Amniotic stem cell (primary cell): Measurements from ENCODE around the gene DIAPH3.
A peak's percentile ranks its signal among the peaks of the same experiment; 100 is the strongest.

ENCODE experiments used
- DNase-seq: peaks from one replicate; lab custom pipeline; 2025; lab: John Stamatoyannopoulos, UW

The DIAPH3 gene

DNA sequence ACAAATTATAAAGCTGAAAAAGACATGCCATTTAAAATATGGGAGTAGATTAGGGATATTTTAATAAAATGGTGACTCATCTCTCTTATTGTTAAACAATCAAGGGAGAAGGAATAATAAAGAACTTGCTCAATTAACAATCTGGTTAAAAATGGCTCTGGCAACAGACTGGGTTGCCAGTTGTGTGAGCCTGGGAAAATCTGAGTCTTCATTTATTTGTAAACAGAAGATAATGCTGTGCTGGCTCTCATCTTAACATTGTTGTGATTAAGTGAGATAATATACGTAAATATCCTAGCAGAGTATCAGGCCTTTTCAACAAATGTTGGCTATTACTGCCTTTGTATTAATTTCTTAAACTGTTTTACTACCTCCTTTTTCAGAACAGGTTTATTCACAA is 453.3 kb downstream of the DIAPH3 start:
- DNase-seq: no peak

GRCh38 chr13:59706101-59706976 is 457.4 kb downstream of the DIAPH3 start:
- no peak for DNase-seq

DNA sequence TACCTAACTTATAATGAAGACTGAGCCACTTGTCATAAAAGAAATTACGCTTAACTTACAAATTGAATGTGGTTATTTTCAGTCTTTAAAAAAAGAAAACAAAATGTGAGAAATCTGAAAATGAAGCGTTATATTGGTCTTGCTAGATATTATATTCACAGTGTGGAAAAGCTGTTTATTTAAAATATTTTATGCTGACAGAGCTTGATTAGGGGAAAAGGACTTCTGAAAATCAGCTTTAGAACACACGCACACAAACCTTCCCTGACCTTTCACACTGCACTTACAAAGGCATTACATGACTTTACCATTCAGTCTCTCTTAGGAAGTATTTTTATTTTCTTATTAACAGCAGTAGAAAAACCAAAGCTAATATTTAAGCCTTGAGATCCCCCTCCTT is 461.5 kb downstream of the DIAPH3 start:
- no peak for DNase-seq

DNA sequence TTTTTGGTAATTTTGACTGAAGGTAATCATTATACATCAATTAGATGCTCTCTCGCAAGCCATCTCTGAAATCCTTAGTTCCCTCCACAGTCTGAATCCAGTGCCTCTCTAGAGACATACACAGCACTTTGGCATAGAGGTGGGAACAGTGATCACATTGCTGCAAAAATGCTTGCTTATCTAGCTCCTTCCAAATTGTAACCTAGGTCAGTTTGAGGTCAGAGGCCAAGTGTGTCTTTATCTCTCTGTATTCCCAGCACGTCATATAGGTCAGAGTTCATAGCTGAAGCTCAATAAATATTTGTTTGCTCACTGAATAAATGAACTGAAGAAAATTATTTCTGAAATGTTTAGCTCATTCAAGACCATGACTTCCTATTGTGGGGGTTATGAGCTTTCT is 462.5 kb downstream of the DIAPH3 start:
- DNase-seq: no peak

GRCh38 chr13:59700281-59700680 is 463.4 kb downstream of the DIAPH3 start:
- no peak for DNase-seq

DNA sequence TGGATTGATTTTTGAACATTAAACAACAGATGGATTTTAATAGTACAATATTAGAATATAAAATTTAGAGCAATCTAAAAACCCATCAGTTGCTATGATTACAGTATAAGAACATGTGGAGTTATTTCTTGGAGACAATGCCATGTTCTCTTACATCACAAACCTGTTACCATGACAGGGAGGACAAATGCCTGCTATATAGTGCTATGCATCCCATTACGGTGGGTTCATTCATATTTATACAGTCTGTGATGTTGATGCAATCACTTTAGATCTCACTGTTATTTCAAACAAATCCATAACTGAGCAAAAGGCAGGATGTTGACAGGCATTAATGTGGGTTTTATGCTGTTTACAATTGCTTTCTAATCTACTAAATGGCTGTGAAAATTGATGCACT is 467.5 kb downstream of the DIAPH3 start:
- no peak for DNase-seq

- DNase-seq: no peak
These were observed 472.1 kb downstream of the DIAPH3 start for GRCh38 chr13:59691501-59692066.

DNA sequence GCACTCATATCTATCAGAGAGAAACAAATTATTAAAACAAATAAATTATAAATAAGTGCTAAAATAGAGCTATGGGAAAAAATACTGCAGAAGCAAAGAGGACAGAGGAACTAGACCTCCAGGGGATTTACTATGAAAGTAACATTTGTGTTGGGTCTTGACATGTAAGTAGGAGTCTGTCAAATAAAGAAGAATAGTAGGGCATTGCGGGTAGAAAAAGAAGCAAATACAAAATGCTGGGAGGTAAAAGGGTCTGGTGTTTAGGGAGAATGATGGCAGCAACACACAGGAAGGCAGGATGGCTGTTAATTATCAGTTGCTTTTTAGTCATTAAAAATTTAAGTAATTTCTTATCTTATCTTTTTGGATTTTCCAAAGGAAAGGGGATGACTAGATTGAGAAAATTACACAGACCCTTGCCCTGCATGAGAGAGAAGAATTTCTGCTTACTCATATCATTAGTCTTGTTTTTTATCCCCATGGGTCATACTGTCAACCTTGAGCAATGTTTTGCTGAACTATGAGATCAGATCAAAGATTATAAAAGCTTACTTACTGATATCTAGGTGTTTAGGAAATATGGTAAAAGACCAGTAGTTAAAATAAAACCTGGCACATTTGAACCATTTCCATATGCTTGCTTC is 472.7 kb downstream of the DIAPH3 start:
- no peak for DNase-seq

- no peak for DNase-seq
These were observed 474.7 kb downstream of the DIAPH3 start for GRCh38 chr13:59689057-59689456.

GRCh38 chr13:59686798-59687394 is 476.8 kb downstream of the DIAPH3 start:
- no peak for DNase-seq

- DNase-seq: no peak
These were observed 479.6 kb downstream of the DIAPH3 start for GRCh38 chr13:59684105-59684504.

- DNase-seq: no peak
These were observed 482.0 kb downstream of the DIAPH3 start for GRCh38 chr13:59681636-59682311.

DNA sequence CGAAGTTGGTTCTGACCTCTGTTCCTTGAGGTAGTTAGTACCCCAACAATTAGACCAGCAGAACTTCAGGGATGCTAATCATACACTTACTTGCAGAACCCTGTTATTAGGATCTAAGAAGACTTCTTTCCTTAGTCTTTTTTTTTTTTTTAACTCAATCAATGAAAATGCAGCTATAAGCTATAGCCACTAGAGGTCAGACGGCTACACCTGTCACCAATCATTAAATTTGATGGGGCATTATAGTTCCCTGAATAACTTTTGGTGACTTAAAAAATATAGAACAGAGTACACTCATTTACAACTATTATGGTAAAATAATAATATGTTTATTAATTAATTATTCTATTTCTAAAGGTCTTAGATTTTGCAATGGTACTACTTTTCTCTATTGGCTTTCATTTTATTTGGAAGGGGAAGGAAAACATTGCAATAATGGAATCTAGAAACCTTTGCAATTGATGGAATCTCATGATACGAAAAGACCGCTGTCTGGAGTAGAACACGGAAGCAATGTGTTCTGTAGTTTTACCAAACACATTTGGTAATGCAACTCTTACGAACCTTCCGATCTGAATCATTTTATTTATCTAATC is 483.2 kb downstream of the DIAPH3 start:
- no peak for DNase-seq

DNA sequence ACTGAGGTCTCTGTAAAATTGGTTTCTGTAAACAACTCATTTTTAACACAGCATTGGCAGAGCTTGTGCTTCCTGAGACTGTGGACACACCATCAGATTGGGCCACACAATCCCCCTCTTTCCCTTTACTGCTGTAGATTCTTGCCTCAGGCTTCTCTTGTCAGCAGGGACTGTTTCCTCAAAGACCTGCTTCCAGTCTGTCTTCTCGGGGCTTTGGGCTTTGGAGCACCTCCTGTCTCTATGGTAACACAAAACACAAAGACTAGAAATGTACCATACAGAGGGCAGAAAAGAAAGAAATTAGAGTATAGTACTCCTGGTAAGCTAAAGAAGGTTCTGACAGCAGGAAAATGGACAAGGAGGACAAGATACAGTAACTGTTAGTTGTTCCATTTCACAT is 484.5 kb downstream of the DIAPH3 start:
- no peak for DNase-seq

DNA sequence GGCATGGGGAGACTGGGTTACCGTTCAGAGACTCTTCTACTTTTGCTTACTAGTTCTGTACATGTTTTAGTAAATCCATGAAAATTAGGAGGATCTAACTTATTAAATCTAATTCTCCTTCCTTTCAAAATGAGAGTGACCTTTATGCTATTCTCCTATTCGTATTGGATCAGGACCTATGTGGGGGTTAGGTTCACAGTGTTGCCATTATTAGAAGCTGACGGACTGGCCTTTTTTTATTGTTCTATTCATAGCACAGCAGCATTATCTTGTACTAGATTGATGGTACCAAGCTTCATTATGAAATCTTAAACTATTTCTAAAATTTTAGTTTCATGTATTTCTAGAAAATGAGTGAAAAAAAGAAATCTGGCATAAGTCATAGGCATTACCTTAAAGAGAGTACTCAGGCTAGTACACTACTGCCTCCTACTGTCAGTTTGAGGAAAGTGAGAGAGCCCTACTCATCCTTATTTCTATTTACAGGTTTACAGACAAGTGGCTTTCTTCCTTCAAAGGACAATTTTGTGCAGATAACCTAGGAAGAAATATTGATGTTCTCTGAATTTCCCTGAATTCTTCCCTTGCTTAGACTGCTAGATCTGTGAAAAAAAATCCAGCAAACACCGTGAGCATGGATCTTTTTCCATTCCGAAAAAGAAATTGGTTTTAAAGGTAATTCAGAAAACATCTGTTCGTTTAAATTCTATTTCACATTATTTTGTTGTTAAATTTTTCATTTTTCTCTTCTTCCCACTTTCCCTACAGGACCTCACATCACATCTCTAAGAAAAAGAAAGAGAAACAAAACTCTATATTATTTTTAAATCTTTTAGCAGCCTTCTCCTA is 485.5 kb downstream of the DIAPH3 start:
- DNase-seq: peak; percentile 28

GRCh38 chr13:59677430-59677829 is 486.3 kb downstream of the DIAPH3 start:
- no peak for DNase-seq

DNA sequence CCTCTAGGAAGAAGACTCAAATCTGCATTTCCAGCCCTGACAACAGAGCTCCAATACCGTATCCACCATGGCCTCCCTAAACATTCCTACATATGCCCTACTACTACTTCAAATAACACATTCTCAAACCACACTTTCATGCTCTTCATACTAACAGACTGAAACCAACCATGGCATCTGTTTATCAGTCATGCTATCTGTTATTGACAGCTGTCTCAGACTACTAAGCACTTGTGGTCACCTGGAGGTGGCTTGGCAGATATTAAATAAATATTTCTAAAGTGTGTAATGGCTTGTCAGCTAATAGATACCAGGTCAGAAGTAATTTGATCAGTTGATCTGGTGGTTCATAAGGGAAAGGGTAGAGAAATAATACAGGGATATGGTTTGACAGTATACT is 489.1 kb downstream of the DIAPH3 start:
- DNase-seq: no peak

DNA sequence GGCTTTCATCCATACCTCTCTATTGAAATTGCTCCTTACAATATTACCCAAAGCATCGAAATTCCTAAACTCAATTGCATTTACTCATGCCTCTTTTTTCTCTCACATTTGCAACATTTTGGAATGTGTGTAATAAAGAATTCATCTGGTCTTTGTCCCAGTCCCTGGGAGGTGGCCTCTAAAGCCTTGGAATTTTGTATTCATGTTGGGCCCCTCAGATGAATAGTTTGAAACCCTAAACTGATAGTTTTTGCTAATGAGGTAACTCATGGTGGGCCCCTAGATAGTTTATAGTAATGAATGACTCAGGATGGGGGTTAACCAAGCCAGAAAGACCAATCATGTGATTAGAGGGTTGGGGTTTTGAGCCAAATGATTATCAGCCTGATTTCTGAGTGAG is 490.4 kb downstream of the DIAPH3 start:
- DNase-seq: no peak

DNA sequence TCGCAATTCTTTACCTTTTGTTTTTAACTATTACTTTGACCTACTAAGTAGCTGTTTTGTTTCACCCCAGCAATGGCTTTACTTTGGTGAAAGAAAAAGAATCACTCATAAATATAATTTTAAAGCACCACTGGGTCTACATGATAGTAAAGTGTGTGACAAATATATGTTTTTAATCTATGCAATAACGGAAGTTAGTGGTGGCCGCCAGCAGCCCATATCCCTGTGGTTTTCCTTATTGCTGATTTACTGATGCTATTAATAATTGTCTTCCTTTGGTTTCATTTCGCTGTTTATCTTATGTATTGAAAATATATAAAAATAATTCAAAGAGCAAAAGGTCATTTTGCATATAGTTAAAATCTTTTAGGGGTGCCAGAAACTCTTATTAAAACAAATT is 491.3 kb downstream of the DIAPH3 start:
- no peak for DNase-seq

DNA sequence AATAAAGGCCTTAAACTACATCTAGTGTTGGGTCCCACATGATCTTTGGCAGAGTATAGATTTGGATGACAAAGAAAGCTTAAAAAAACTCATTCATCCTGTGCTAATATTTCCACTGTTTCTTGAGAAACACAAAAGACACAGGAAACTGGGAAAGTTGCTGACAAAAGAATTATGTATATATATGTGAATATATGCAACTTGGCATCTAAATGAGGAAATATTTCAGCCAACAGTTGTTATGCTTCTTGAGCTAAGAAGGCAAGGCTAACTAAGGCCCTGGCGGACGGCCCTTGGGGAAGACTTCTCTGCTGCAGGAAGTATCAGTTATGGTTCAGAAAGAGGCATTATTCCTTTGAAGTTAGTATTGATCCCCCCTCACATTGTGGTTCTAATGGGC is 491.8 kb downstream of the DIAPH3 start:
- no peak for DNase-seq

GRCh38 chr13:59666504-59666903 is 497.2 kb downstream of the DIAPH3 start:
- DNase-seq: no peak
